Astrocyte (in vitro differentiated cells and primary cell): Measurements from ENCODE around the gene RPEL1. TPM values are rescaled to one million over a fixed set of nuclear protein-coding genes. Genes with fewer than 3 reads are reported as not detected.
A peak's percentile ranks its signal among the peaks of the same experiment; 100 is the strongest.

Source experiments
- DNase-seq: peaks from one replicate; pipeline ENCODE4 v3.0.0-alpha.2; 2010; ENCODE audit warnings: low read depth
- FAIRE-seq: peaks from 2 replicates; lab custom pipeline; 2011; peaks lifted over from hg19 to GRCh38; lab: Jason Lieb, UNC
- H2AFZ ChIP-seq: 2 replicates; pipeline ENCODE4 v1.6.0; 2012; ENCODE audit warnings: low read depth, low read length, inconsistent platforms
- H3K27ac ChIP-seq: 2 replicates; pipeline ENCODE4 v1.5.1; 2011; ENCODE audit warnings: low read depth, low read length, inconsistent platforms
- H3K27me3 ChIP-seq: 2 replicates; pipeline ENCODE4 v1.6.0; 2011; ENCODE audit warnings: low read length, inconsistent platforms; ENCODE audit not compliant: insufficient read depth
- H3K36me3 ChIP-seq: 2 replicates; pipeline ENCODE4 v1.5.1; 2011; ENCODE audit warnings: low read length, inconsistent platforms; ENCODE audit not compliant: insufficient read depth
- H3K4me1 ChIP-seq: 2 replicates; pipeline ENCODE4 v1.5.1; 2011; ENCODE audit warnings: low read length, inconsistent platforms; ENCODE audit not compliant: insufficient read depth
- H3K4me2 ChIP-seq: 2 replicates; pipeline ENCODE4 v1.6.0; 2012; ENCODE audit warnings: low read length, inconsistent platforms
- H3K4me3 ChIP-seq: 2 replicates; pipeline ENCODE4 v1.5.1; 2011; ENCODE audit warnings: low read depth, mild to moderate bottlenecking, low read length, inconsistent platforms; ENCODE audit not compliant: insufficient read depth
- H3K79me2 ChIP-seq: 2 replicates; pipeline ENCODE4 v1.6.0; 2012; ENCODE audit warnings: mild to moderate bottlenecking, low read length, inconsistent platforms; ENCODE audit not compliant: insufficient read depth
- H3K9ac ChIP-seq: 2 replicates; pipeline ENCODE4 v1.6.0; 2012; ENCODE audit warnings: mild to moderate bottlenecking, low read length, inconsistent platforms
- H3K9me3 ChIP-seq: 2 replicates; pipeline ENCODE4 v1.5.1; 2012; ENCODE audit warnings: low read depth, mild to moderate bottlenecking, low read length, inconsistent platforms; ENCODE audit not compliant: insufficient read depth
- H4K20me1 ChIP-seq: 2 replicates; pipeline ENCODE4 v1.6.0; 2012; ENCODE audit warnings: low read length, inconsistent platforms; ENCODE audit not compliant: insufficient read depth
- H3K27ac Mint-ChIP-seq: one replicate; pipeline ENCODE4 v1.8.0; 2021; ENCODE audit warnings: mild to moderate bottlenecking, mixed read lengths; ENCODE audit not compliant: unreplicated experiment
- H3K27me3 Mint-ChIP-seq: one replicate; pipeline ENCODE4 v1.8.0; 2021; ENCODE audit warnings: low read depth, mixed read lengths; ENCODE audit not compliant: unreplicated experiment
- H3K36me3 Mint-ChIP-seq: one replicate; pipeline ENCODE4 v1.8.0; 2021; ENCODE audit warnings: low read depth, mixed read lengths; ENCODE audit not compliant: unreplicated experiment
- H3K4me1 Mint-ChIP-seq: one replicate; pipeline ENCODE4 v1.8.0; 2021; ENCODE audit warnings: low read depth, mixed read lengths; ENCODE audit not compliant: unreplicated experiment
- H3K4me3 Mint-ChIP-seq: one replicate; pipeline ENCODE4 v1.8.0; 2021; ENCODE audit warnings: mild to moderate bottlenecking, moderate library complexity, mixed read lengths; ENCODE audit not compliant: unreplicated experiment
- H3K9me3 Mint-ChIP-seq: one replicate; pipeline ENCODE4 v1.8.0; 2021; ENCODE audit warnings: mild to moderate bottlenecking, mixed read lengths; ENCODE audit not compliant: unreplicated experiment
- EZH2 ChIP-seq: IDR thresholded peaks from 2 replicates; pipeline ENCODE4 v1.6.1; 2012; ENCODE audit warnings: mild to moderate bottlenecking, low read length, inconsistent platforms; ENCODE audit not compliant: insufficient read depth
- total RNA-seq: library from RNA; stranded (reverse); gene quantifications from 2 replicates; pipeline ENCODE4 v1.2.1, GENCODE V29; 2021
- TF ChIP-seq, protein P1 (sequence below): IDR thresholded peaks from 2 replicates; pipeline ENCODE4 v1.5.1; 2011; ENCODE audit warnings: low read depth, mild to moderate bottlenecking, inconsistent platforms, low read length, moderate library complexity; ENCODE audit not compliant: insufficient read depth

RPEL1 gene
- total RNA-seq, 1 donor from 2014 or later: not detected

DNA sequence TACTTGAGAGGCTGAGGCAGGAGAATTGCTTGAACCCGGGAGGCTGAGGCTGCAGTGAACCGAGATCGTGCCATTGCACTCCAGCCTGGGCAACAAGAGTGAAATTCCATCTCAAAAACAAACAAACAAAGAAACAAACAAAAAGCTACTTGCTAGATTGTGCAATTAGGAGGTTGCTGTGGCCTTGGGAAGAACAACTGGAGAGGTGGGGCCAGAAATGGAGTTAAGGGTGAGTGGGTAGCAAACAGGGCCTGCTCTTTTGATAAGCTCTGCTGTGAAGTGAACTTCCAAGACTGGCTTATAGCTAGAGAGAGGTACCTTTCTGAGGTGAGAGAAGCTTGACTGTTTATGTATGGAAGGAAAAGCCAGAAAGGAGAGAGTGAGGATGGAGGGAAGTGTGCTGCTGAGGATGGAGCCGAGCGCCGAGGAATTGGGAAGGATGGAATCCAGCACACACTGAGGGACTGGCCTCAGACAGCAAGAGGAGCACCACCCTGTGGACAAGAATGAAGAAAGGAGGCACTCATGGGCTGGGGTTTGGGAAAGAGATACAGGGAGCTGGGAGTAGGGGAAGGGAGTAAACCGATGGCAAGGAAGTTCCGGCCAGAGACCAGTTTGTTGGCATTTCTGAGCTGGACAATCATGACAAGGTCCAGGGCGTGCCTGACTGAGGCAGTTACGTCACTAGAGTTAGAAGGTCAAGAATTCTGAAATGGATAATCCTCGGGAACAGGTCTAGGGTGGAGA, 7.0 kb upstream of the RPEL1 start:
- Histone ChIP-seq H2AFZ (peak overlapping the region; percentile 9), H4K20me1 (no peaks in the 10 kb centered on the region), H3K27ac (no peak overlapping the region), H3K4me2 (no peak overlapping the region), H3K4me1 (peaks cover 7% of the 10 kb centered on the region), H3K4me3 (no peak overlapping the region), H3K9me3 (no peaks in the 10 kb centered on the region), H3K27me3 (no peaks in the 10 kb centered on the region), H3K79me2 (no peaks in the 10 kb centered on the region), H3K36me3 (no peaks in the 10 kb centered on the region), H3K9ac (no peak overlapping the region)
- Mint-ChIP-seq H3K9me3 (no peaks in the 10 kb centered on the region), H3K36me3 (no peaks in the 10 kb centered on the region), H3K27ac (peak overlapping the region; percentile 31), H3K4me1 (peaks cover 9% of the 10 kb centered on the region), H3K4me3 (peak overlapping the region; percentile 24), H3K27me3 (no peaks in the 10 kb centered on the region)
- TF ChIP-seq EZH2: no peak
- TF ChIP-seq, protein P1, sequence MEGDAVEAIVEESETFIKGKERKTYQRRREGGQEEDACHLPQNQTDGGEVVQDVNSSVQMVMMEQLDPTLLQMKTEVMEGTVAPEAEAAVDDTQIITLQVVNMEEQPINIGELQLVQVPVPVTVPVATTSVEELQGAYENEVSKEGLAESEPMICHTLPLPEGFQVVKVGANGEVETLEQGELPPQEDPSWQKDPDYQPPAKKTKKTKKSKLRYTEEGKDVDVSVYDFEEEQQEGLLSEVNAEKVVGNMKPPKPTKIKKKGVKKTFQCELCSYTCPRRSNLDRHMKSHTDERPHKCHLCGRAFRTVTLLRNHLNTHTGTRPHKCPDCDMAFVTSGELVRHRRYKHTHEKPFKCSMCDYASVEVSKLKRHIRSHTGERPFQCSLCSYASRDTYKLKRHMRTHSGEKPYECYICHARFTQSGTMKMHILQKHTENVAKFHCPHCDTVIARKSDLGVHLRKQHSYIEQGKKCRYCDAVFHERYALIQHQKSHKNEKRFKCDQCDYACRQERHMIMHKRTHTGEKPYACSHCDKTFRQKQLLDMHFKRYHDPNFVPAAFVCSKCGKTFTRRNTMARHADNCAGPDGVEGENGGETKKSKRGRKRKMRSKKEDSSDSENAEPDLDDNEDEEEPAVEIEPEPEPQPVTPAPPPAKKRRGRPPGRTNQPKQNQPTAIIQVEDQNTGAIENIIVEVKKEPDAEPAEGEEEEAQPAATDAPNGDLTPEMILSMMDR: peak; percentile 22
- no peak for FAIRE-seq
- DNase-seq: peak; percentile 34

- no peaks in the 10 kb centered on the region for H3K9me3 ChIP-seq
- no peaks in the 10 kb centered on the region for H3K9me3 Mint-ChIP-seq
- H3K27me3 ChIP-seq: no peaks in the 10 kb centered on the region
- no peaks in the 10 kb centered on the region for H4K20me1 ChIP-seq
- FAIRE-seq: no peak
- H2AFZ ChIP-seq: peak overlapping the region; percentile 74
- H3K36me3 ChIP-seq: no peaks in the 10 kb centered on the region
- H3K27me3 Mint-ChIP-seq: no peaks in the 10 kb centered on the region
- H3K4me1 ChIP-seq: peaks cover 7% of the 10 kb centered on the region
- H3K36me3 Mint-ChIP-seq: no peaks in the 10 kb centered on the region
- no peak overlapping the region for H3K4me3 ChIP-seq
- TF ChIP-seq, protein P1: no peak
- TF ChIP-seq EZH2: no peak
- DNase-seq: peak; percentile 31
- no peak overlapping the region for H3K4me2 ChIP-seq
- no peak overlapping the region for H3K27ac ChIP-seq
- no peaks in the 10 kb centered on the region for H3K79me2 ChIP-seq
- no peak overlapping the region for H3K4me3 Mint-ChIP-seq
- H3K4me1 Mint-ChIP-seq: peaks cover 11% of the 10 kb centered on the region
- H3K27ac Mint-ChIP-seq: peak overlapping the region; percentile 77
- H3K9ac ChIP-seq: no peak overlapping the region
These were observed 4.2 kb upstream of the RPEL1 start for GRCh38 chr10:103241262-103242011.
